BJ (cell line): ENCODE measurements around the gene CIB4. TPM values are rescaled to one million over a fixed set of nuclear protein-coding genes. Genes with fewer than 3 reads are reported as not detected.

Experiments
- CTCF ChIA-PET: fragments of 350-600 bp; formaldehyde crosslinking; extraction: SDS; loops from one replicate; lab custom pipeline; 2021; ENCODE audit warnings: antibody characterized with exemption, inconsistent platforms; lab: Yijun Ruan, JAX
- POLR2A ChIA-PET: fragments of 300-600 bp; sonication (Branson Sonifier 250); formaldehyde crosslinking; extraction: SDS; loops from one replicate; lab custom pipeline; 2021; ENCODE audit warnings: antibody characterized with exemption; lab: Charles Lee
- DNase-seq: peaks from one replicate; pipeline ENCODE4 v3.0.0-alpha.2; 2011; ENCODE audit warnings: low read depth
- H3K27me3 ChIP-seq: 2 replicates; pipeline ENCODE4 v1.6.0; 2011; ENCODE audit warnings: low read length; ENCODE audit not compliant: control insufficient read depth, insufficient read depth
- H3K36me3 ChIP-seq: 2 replicates; pipeline ENCODE4 v1.5.1; 2011; ENCODE audit warnings: low read length; ENCODE audit not compliant: control insufficient read depth, insufficient read depth
- H3K4me3 ChIP-seq: 2 replicates; pipeline ENCODE4 v1.5.1; 2011; ENCODE audit warnings: low read depth, mild to moderate bottlenecking, control low read depth, low read length
- polyA plus RNA-seq: library from polyadenylated mRNA; depleted of rRNA; stranded (reverse); fragments of >200 nt; gene quantifications from 2 replicates; pipeline ENCODE4 v1.2.3, GENCODE V29; 2011; rRNA removed
- small RNA-seq: library from RNA; depleted of rRNA; stranded (forward); fragments of <200 nt; gene quantifications from one replicate; pipeline ENCODE3, GENCODE V24; 2012; ENCODE audit warnings: low replicate concordance, low read depth; ENCODE audit not compliant: insufficient read length
- TF ChIP-seq, protein P1 (sequence below): IDR thresholded peaks from 2 replicates; pipeline ENCODE4 v1.5.1; 2011; ENCODE audit warnings: low read depth, mild to moderate bottlenecking, control low read depth, inconsistent platforms, low read length, moderate library complexity; ENCODE audit not compliant: insufficient read depth

Gene CIB4
- polyA plus RNA-seq, 1 experiment = not detected

DNA sequence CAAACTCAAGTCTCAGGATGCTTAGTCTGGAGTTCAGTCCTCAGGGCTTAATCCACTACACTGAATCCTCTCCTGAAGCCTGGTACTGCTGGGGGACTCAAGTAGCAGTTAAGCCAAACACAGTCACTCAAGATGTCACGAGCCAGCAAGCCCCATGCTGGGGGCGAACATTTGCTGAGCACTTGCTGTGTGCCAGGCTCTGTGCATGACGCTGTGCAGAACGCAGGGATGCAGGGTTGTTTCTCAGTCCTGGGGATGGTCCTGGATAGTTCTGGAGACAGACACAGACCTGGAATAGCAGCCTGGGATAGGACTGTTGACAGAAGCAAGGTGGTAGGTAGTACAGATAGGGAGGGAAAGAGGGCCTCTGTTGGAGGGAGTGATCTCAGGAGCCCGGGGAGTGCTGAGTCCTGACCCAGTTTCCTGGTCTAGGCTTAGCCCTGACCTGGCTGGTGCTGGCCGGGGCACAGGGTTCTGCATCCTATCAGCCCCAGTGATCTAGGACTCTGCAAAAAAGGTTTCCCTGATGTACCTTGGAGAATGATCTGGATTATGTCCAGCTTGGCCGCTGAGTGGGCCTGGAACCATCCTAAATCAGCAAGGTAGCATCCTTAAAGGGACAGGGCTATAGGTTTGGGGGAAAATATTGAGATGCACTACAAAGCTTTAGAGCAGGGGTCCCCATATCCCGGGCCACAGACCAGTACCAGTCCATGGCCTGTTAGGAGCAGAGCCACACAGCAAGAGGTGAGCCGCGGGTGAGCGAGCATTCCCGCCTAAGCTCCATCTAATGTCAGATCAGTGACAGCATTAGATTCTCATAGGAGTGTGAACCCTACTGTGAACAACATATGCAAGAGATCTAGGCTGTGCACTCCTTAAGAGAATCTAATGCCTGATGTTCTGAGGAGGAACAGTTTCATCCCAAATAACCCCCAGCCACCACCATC lies 108.6 kb downstream of the CIB4 start:
- no peaks in the 10 kb centered on the region for H3K36me3 ChIP-seq
- H3K27me3 ChIP-seq = peaks cover 9% of the 10 kb centered on the region
- DNase-seq = no peak
- POLR2A ChIA-PET = no interaction called here
- TF ChIP-seq, protein P1, sequence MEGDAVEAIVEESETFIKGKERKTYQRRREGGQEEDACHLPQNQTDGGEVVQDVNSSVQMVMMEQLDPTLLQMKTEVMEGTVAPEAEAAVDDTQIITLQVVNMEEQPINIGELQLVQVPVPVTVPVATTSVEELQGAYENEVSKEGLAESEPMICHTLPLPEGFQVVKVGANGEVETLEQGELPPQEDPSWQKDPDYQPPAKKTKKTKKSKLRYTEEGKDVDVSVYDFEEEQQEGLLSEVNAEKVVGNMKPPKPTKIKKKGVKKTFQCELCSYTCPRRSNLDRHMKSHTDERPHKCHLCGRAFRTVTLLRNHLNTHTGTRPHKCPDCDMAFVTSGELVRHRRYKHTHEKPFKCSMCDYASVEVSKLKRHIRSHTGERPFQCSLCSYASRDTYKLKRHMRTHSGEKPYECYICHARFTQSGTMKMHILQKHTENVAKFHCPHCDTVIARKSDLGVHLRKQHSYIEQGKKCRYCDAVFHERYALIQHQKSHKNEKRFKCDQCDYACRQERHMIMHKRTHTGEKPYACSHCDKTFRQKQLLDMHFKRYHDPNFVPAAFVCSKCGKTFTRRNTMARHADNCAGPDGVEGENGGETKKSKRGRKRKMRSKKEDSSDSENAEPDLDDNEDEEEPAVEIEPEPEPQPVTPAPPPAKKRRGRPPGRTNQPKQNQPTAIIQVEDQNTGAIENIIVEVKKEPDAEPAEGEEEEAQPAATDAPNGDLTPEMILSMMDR = no peak
- CTCF ChIA-PET = no interaction called here
- H3K4me3 ChIP-seq = no peak overlapping the region

Small RNAs within 50 kb of the gene (small RNA-seq; reads per million reads assigned to genes)
- gene AC015977.1 = not detected

Other genes with a start within 250 kb of the CIB4 start
- 0.05 and 0.22 TPM in 2 replicates for gene DRC1, start 239.4 kb downstream of the CIB4 start, polyA plus RNA-seq
- gene OTOF, start 163.2 kb downstream of the CIB4 start, polyA plus RNA-seq = 0.10 and 0.16 TPM in 2 replicates
- 0.13 and 0.22 TPM in 2 replicates for gene KCNK3, start 51.4 kb upstream of the CIB4 start, polyA plus RNA-seq
- 25.9 and 37.1 TPM in 2 replicates for gene SLC35F6, start 122.9 kb upstream of the CIB4 start, polyA plus RNA-seq
- 14.7 and 18.9 TPM in 2 replicates for gene CENPA, start 144.7 kb upstream of the CIB4 start, polyA plus RNA-seq
- not detected in 2 replicates for gene DPYSL5, start 206.8 kb upstream of the CIB4 start, polyA plus RNA-seq